ENCODE results near the gene BIN2.
A peak's percentile ranks its signal among the peaks of the same experiment; 100 is the strongest.
"Not testable (repeated sequence)": the region's sequence is repeated elsewhere in the genome, so short reads cannot be mapped to it uniquely, and the experiment has no call there.

BIN2 gene

GRCh38 chr12:51307655-51308593, 16.1 kb downstream of the BIN2 start:
- no peak for DNase-seq

- DNase-seq: no peak
Observed at GRCh38 chr12:51306507-51306906, 17.5 kb downstream of the BIN2 start.

GRCh38 chr12:51300768-51301167, 23.2 kb downstream of the BIN2 start:
- not testable (repeated sequence) for DNase-seq

- DNase-seq: no peak
Observed at GRCh38 chr12:51295651-51296050, 28.3 kb downstream of the BIN2 start.

GRCh38 chr12:51294097-51294496, 29.9 kb downstream of the BIN2 start:
- DNase-seq: not testable (repeated sequence)

GRCh38 chr12:51293696-51294095, 30.3 kb downstream of the BIN2 start:
- no peak for DNase-seq

- DNase-seq: not testable (repeated sequence)
Observed at GRCh38 chr12:51291603-51292513, 32.1 kb downstream of the BIN2 start.

- no peak for DNase-seq
Observed at GRCh38 chr12:51285843-51286242, 38.1 kb downstream of the BIN2 start.

- no peak for DNase-seq
Observed at GRCh38 chr12:51281202-51281924, 42.6 kb downstream of the BIN2 start.

GRCh38 chr12:51275088-51275487, 48.9 kb downstream of the BIN2 start:
- DNase-seq: no peak

GRCh38 chr12:51272810-51273209, 51.2 kb downstream of the BIN2 start:
- DNase-seq: not testable (repeated sequence)

GRCh38 chr12:51270951-51271518, 52.9 kb downstream of the BIN2 start:
- no peak for DNase-seq

- DNase-seq: peak; percentile 56
Observed at GRCh38 chr12:51270067-51270950, 53.7 kb downstream of the BIN2 start, which contains the start of gene SMAGP. TSS of gene SMAGP (minus strand) at chr12:51270415. CDS start at chr12:51269278, 1,137 bp downstream.

- peak; percentile 44 for DNase-seq
Observed at GRCh38 chr12:51269174-51270066, 54.6 kb downstream of the BIN2 start.

- DNase-seq: no peak
Observed at GRCh38 chr12:51265024-51265423, 59.0 kb downstream of the BIN2 start.

GRCh38 chr12:51264297-51264696, 59.7 kb downstream of the BIN2 start:
- DNase-seq: no peak

GRCh38 chr12:51263341-51263740, 60.6 kb downstream of the BIN2 start:
- DNase-seq: no peak

- no peak for DNase-seq
Observed at GRCh38 chr12:51262758-51263177, 61.2 kb downstream of the BIN2 start.

GRCh38 chr12:51259600-51259999, 64.4 kb downstream of the BIN2 start:
- DNase-seq: not testable (repeated sequence)

- no peak for DNase-seq
Observed at GRCh38 chr12:51254536-51254935, 69.4 kb downstream of the BIN2 start.

All from NCI-H345 (cell line).